Ishikawa (cell line): ENCODE measurements around the gene ASPM.

Experiments used
- CEBPB ChIP-seq: IDR thresholded peaks from 2 replicates; pipeline ENCODE4 v1.6.1; 2012
- CREB1 ChIP-seq: IDR thresholded peaks from 2 replicates; pipeline ENCODE4 v1.6.1; 2012; ENCODE audit warnings: low read depth
- EGR1 ChIP-seq: IDR thresholded peaks from 2 replicates; pipeline ENCODE4 v1.6.1; 2012
- EP300 ChIP-seq: IDR thresholded peaks from 2 replicates; pipeline ENCODE4 v1.6.1; 2012; ENCODE audit warnings: borderline replicate concordance
- FOXM1 ChIP-seq: IDR thresholded peaks from 2 replicates; pipeline ENCODE4 v1.6.1; 2012; ENCODE audit warnings: low read depth, borderline replicate concordance
- MAX ChIP-seq: IDR thresholded peaks from 2 replicates; pipeline ENCODE4 v1.6.1; 2012
- NFIC ChIP-seq: IDR thresholded peaks from 2 replicates; pipeline ENCODE4 v1.6.1; 2012
- RAD21 ChIP-seq: IDR thresholded peaks from 2 replicates; pipeline ENCODE4 v1.6.1; 2012; ENCODE audit warnings: low read depth
- TAF1 ChIP-seq: IDR thresholded peaks from 2 replicates; pipeline ENCODE4 v1.6.1; 2012; ENCODE audit warnings: low read depth, mild to moderate bottlenecking
- TCF12 ChIP-seq: IDR thresholded peaks from 2 replicates; pipeline ENCODE4 v1.6.1; 2012; ENCODE audit warnings: low read depth
- TEAD4 ChIP-seq: IDR thresholded peaks from 2 replicates; pipeline ENCODE4 v1.6.1; 2012
- YY1 ChIP-seq: IDR thresholded peaks from 2 replicates; pipeline ENCODE4 v1.6.1; 2012; ENCODE audit warnings: low read depth
- ZBTB7A ChIP-seq: IDR thresholded peaks from 2 replicates; pipeline ENCODE4 v1.6.1; 2012; ENCODE audit warnings: low read depth
- TF ChIP-seq, protein P1 (sequence below): IDR thresholded peaks from 2 replicates; pipeline ENCODE4 v1.6.1; 2012
- TF ChIP-seq, protein P2 (sequence below): IDR thresholded peaks from 2 replicates; pipeline ENCODE4 v1.6.1; 2012; ENCODE audit warnings: low read depth, mild to moderate bottlenecking

The ASPM gene

GRCh38 chr1:197143276-197143675, 3.2 kb downstream of the ASPM start:
- TF ChIP-seq FOXM1 (no peak), TCF12 (no peak), CEBPB (no peak), CREB1 (no peak), ZBTB7A (no peak), NFIC (no peak), TEAD4 (no peak), TAF1 (no peak), MAX (no peak), RAD21 (no peak), EGR1 (no peak), YY1 (no peak)
- TF ChIP-seq, protein P1, sequence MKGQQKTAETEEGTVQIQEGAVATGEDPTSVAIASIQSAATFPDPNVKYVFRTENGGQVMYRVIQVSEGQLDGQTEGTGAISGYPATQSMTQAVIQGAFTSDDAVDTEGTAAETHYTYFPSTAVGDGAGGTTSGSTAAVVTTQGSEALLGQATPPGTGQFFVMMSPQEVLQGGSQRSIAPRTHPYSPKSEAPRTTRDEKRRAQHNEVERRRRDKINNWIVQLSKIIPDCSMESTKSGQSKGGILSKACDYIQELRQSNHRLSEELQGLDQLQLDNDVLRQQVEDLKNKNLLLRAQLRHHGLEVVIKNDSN = no peak
- TF ChIP-seq, protein P2, sequence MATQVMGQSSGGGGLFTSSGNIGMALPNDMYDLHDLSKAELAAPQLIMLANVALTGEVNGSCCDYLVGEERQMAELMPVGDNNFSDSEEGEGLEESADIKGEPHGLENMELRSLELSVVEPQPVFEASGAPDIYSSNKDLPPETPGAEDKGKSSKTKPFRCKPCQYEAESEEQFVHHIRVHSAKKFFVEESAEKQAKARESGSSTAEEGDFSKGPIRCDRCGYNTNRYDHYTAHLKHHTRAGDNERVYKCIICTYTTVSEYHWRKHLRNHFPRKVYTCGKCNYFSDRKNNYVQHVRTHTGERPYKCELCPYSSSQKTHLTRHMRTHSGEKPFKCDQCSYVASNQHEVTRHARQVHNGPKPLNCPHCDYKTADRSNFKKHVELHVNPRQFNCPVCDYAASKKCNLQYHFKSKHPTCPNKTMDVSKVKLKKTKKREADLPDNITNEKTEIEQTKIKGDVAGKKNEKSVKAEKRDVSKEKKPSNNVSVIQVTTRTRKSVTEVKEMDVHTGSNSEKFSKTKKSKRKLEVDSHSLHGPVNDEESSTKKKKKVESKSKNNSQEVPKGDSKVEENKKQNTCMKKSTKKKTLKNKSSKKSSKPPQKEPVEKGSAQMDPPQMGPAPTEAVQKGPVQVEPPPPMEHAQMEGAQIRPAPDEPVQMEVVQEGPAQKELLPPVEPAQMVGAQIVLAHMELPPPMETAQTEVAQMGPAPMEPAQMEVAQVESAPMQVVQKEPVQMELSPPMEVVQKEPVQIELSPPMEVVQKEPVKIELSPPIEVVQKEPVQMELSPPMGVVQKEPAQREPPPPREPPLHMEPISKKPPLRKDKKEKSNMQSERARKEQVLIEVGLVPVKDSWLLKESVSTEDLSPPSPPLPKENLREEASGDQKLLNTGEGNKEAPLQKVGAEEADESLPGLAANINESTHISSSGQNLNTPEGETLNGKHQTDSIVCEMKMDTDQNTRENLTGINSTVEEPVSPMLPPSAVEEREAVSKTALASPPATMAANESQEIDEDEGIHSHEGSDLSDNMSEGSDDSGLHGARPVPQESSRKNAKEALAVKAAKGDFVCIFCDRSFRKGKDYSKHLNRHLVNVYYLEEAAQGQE = no peak

DNA sequence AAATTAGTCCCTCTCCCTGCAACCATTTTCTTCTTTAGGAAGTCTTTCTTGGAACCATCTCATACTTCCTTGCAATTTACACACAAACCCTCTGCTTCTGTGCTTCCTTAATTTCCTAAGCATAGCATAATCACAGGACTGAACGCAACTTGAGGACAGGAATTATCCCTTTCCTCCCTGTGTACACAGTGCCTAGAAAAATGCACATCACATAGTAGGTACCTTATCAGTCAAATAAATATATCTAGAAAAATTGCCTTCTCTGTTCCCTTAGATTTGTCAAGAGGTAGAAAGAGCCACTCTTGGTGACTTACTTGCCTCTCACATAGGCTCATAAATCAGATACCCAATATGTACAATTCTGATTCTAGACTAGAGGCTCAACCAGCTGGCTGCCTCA, 4.9 kb downstream of the ASPM start:
- no peak for TF ChIP-seq TCF12
- no peak for TF ChIP-seq MAX
- TF ChIP-seq ZBTB7A = no peak
- no peak for TF ChIP-seq TEAD4
- no peak for TF ChIP-seq RAD21
- TF ChIP-seq, protein P1 = no peak
- TF ChIP-seq YY1 = no peak
- TF ChIP-seq, protein P2 = no peak
- no peak for TF ChIP-seq EGR1
- TF ChIP-seq TAF1 = no peak
- TF ChIP-seq FOXM1 = no peak
- no peak for TF ChIP-seq CEBPB
- TF ChIP-seq NFIC = no peak

DNA sequence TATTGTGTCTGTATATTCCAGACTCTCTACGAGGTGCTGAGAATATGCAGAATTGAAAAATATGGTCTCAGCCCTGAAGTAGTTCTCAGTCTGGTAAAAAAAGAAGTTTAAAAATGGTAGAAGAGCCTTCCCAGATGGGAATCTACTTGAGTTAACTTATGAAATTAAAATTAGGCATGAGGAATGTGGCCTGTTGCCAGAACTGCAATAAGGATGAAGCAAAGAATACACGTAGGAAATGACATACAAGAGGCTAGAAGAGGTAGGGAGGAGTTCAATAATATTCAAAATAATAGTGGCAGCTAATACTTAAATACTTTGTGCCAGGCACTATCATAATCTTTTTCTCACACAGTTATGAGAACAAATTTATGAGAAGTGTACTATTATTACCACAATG, 6.3 kb downstream of the ASPM start:
- TF ChIP-seq, protein P1 = no peak
- TF ChIP-seq ZBTB7A (no peak), EP300 (no peak), TCF12 (no peak), TEAD4 (no peak), MAX (no peak)

- TF ChIP-seq, protein P2 = no peak
- TF ChIP-seq, protein P1 = no peak
- TF ChIP-seq TAF1 (no peak), FOXM1 (no peak), CREB1 (no peak), EP300 (no peak), EGR1 (no peak), MAX (no peak), TCF12 (no peak), CEBPB (no peak), YY1 (no peak)
Measured at GRCh38 chr1:197139169-197139568, 7.3 kb downstream of the ASPM start.
